Stimulated activated CD8-positive, alpha-beta memory T cell treated with anti-CD3 and anti-CD28 coated beads, Interleukin-7, amount 100 ng/mL, for 24 hours (primary cell): ENCODE measurements around the gene ZNF610.

Experiments used
- DNase-seq: peaks from one replicate; pipeline ENCODE4 v3.0.0-alpha.2; 2020; ENCODE audit warnings: low read depth

Gene ZNF610

DNA sequence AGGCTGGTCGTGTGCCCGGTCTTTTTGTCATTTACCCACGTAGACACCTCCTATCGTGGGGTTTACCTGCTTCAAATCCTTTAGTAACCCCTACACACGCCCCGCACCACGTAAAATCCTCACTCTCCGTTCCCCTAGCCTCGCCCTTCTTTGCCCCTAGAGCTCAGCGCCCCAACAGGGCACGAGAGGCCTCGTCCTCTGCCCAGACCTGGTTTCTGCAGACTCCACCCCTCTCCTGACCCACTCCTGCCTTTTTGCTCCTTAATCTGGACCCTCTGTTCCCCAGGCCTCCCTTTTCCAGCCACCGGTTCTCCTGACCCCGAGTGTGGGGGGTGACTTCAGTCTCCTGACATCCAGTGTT lies 62.0 kb downstream of the ZNF610 start:
- no peak for DNase-seq

DNA sequence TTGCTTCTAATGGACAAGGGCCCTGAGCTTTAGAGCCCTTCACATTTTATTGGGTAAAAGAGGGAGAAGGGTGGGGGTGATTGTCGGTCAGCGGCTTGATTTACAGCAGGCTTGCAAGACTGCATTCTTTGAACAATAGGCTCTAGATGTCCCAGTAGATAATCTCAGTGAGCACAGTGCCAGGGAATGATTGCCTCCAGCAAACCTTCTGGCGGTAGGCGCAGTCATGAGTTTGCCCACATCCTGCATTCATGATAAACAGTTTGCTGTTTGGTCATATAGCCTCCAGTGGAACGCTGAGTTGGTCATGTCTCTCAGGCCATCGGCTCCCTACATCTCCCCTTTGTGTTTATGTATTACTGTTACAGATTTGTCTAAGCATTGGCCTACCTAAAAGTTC lies 74.2 kb downstream of the ZNF610 start:
- DNase-seq = no peak

DNA sequence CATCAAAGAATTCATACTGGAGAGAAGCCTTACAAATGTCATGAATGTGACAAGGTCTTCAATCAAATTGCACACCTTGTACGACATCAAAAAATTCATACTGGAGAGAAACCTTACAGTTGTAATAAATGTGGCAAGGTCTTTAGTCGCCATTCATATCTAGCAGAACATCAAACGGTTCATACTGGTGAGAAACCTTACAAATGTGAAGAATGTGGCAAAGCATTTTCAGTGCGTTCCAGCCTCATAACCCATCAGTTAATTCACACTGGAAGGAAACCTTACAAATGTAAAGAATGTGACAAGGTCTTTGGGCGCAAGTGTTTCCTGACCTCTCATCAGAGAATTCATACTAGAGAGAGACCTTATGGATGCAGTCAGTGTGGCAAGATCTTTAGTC lies 79.7 kb downstream of the ZNF610 start:
- no peak for DNase-seq
